Mesenchymal stem cell (in vitro differentiated cells and primary cell): Measurements from ENCODE around the gene PDE11A.

Experiments used
- DNase-seq: peaks from one replicate; pipeline ENCODE4 v3.0.0-alpha.2; 2013
- H2AFZ ChIP-seq: one replicate; pipeline ENCODE4 v1.6.1; 2013; ENCODE audit warnings: low read depth, mild to moderate bottlenecking, control low read depth, inconsistent platforms, low read length, moderate library complexity
- H2AK5ac ChIP-seq: 2 replicates; pipeline ENCODE4 v1.6.1; 2013; ENCODE audit warnings: low read length, moderate library complexity, mild to moderate bottlenecking, inconsistent platforms; ENCODE audit not compliant: severe bottlenecking
- H2BK120ac ChIP-seq: one replicate; pipeline ENCODE4 v1.6.1; 2013; ENCODE audit warnings: low read depth, mild to moderate bottlenecking, inconsistent platforms, low read length, moderate library complexity
- H2BK12ac ChIP-seq, 2 experiments: one replicate each; pipeline ENCODE4 v1.6.1; 2013; ENCODE audit warnings: inconsistent platforms in 2 of 2, low read length in 2 of 2, mild to moderate bottlenecking in 2 of 2, moderate library complexity in 2 of 2, control low read depth in 1 of 2
- H2BK15ac ChIP-seq: one replicate; pipeline ENCODE4 v1.6.1; 2013; ENCODE audit warnings: mild to moderate bottlenecking, low read depth, inconsistent platforms; ENCODE audit not compliant: poor library complexity, severe bottlenecking
- H2BK5ac ChIP-seq: 2 replicates; pipeline ENCODE4 v1.6.1; 2013; ENCODE audit warnings: low read depth, mild to moderate bottlenecking, low read length, control low read depth, inconsistent platforms; ENCODE audit not compliant: poor library complexity, severe bottlenecking
- H3K14ac ChIP-seq, 2 experiments: one replicate each; pipeline ENCODE4 v1.6.1; 2013; ENCODE audit warnings: inconsistent platforms in 2 of 2, low read length in 2 of 2, control low read depth in 1 of 2, mild to moderate bottlenecking in 1 of 2, moderate library complexity in 1 of 2
- H3K18ac ChIP-seq, 2 experiments: one replicate each; pipeline ENCODE4 v1.6.1; 2013; ENCODE audit warnings: inconsistent platforms in 2 of 2, low read length in 2 of 2, control low read depth in 1 of 2, low read depth in 1 of 2, mild to moderate bottlenecking in 1 of 2
- H3K23ac ChIP-seq, 2 experiments: one replicate each; pipeline ENCODE4 v1.6.1; 2013; ENCODE audit warnings: inconsistent platforms in 2 of 2, low read length in 2 of 2, mild to moderate bottlenecking in 2 of 2, moderate library complexity in 2 of 2, control low read depth in 1 of 2
- H3K27ac ChIP-seq: 2 replicates; pipeline ENCODE4 v1.5.1; 2013; ENCODE audit warnings: mild to moderate bottlenecking, moderate library complexity, low read length, control low read depth, inconsistent platforms; ENCODE audit not compliant: poor library complexity, severe bottlenecking
- H3K27me3 ChIP-seq, 2 experiments: 2 replicates each; pipeline versions ENCODE4 v1.6.1 to v1.7.0; 2013; ENCODE audit warnings: low read length in 2 of 2, mild to moderate bottlenecking in 2 of 2, moderate library complexity in 2 of 2, control low read depth in 1 of 2, inconsistent platforms in 1 of 2; ENCODE audit not compliant: control insufficient read depth in 1 of 2, insufficient read depth in 1 of 2
- H3K36me3 ChIP-seq, 2 experiments: 2 replicates each; pipeline versions ENCODE4 v1.6.1 to v1.7.0; 2013; ENCODE audit warnings: low read length in 2 of 2, control low read depth in 1 of 2, inconsistent platforms in 1 of 2, low read depth in 1 of 2, mild to moderate bottlenecking in 1 of 2; ENCODE audit not compliant: insufficient read depth in 2 of 2, control insufficient read depth in 1 of 2
- H3K4ac ChIP-seq, 2 experiments: one replicate each; pipeline ENCODE4 v1.6.1; 2013; ENCODE audit warnings: inconsistent platforms in 2 of 2, low read length in 2 of 2, mild to moderate bottlenecking in 2 of 2, moderate library complexity in 2 of 2, control low read depth in 1 of 2, low read depth in 1 of 2
- H3K4me1 ChIP-seq: 2 replicates; pipeline ENCODE4 v1.6.1; 2013; ENCODE audit warnings: low read depth, low read length, control low read depth; ENCODE audit not compliant: control insufficient read depth, insufficient read depth
- H3K4me2 ChIP-seq: 2 replicates; pipeline ENCODE4 v1.6.1; 2013; ENCODE audit warnings: low read length, mild to moderate bottlenecking, inconsistent platforms; ENCODE audit not compliant: poor library complexity, severe bottlenecking
- H3K4me3 ChIP-seq, 2 experiments: 2 replicates each; pipeline versions ENCODE4 v1.5.1 to v1.7.0; 2013; ENCODE audit warnings: low read length in 2 of 2, mild to moderate bottlenecking in 2 of 2, control low read depth in 1 of 2, low read depth in 1 of 2; ENCODE audit not compliant: insufficient read depth in 1 of 2
- H3K79me1 ChIP-seq: replicated peaks from 2 replicates; pipeline ENCODE4 v1.6.1; 2013; ENCODE audit warnings: mild to moderate bottlenecking, control low read depth, low read length, inconsistent platforms; ENCODE audit not compliant: poor library complexity, severe bottlenecking
- H3K9ac ChIP-seq: 2 replicates; pipeline ENCODE4 v1.7.0; 2013; ENCODE audit warnings: mild to moderate bottlenecking, low read length, moderate library complexity
- H3K9me3 ChIP-seq: 2 replicates; pipeline ENCODE4 v1.7.0; 2013; ENCODE audit warnings: mild to moderate bottlenecking, low read length; ENCODE audit not compliant: control insufficient read depth
- H4K8ac ChIP-seq: one replicate; pipeline ENCODE4 v1.6.1; 2013; ENCODE audit warnings: inconsistent platforms, mild to moderate bottlenecking, low read length, moderate library complexity
- H4K91ac ChIP-seq: one replicate; pipeline ENCODE4 v1.6.1; 2013; ENCODE audit warnings: mild to moderate bottlenecking, low read length, inconsistent platforms
- WGBS: methylation state at CpG from one replicate; pipeline ENCODE4 v1.1.7; 2013; ENCODE audit warnings: mixed read lengths; 5-methylcytosine and 5-hydroxymethylcytosine counted together

The PDE11A gene

DNA sequence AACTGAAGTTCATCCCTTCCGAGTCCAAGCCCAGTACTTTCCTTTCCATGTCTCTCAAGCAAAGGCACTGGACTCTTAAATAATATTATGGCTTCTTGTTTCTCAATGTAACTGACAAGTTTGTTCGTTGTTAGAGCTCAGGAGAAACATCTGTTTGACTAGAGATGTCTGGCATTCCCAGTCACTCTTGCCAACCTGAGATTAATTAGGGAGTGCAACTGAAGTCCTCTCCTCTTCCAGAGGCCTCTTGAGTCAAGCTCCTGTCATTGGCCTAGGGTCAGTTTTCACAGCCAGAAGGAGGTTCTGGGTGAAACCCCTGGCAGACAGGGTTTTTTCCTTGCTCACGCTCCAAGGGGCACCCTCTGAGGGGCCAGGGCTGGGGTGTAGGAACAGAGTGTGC, 483.9 kb downstream of the PDE11A start:
- H3K79me1 ChIP-seq = no peaks in the 10 kb centered on the region
- no peaks in the 10 kb centered on the region for H3K4me1 ChIP-seq
- H4K91ac ChIP-seq = no peak overlapping the region
- H3K36me3 ChIP-seq = no peaks in the 10 kb centered on the region
- no peaks in the 10 kb centered on the region for H3K9me3 ChIP-seq
- no peak overlapping the region for H3K4me2 ChIP-seq
- no peak overlapping the region for H3K9ac ChIP-seq
- no peak overlapping the region for H2BK12ac ChIP-seq
- H3K27ac ChIP-seq = no peak overlapping the region
- no peak overlapping the region for H2AFZ ChIP-seq
- H2BK5ac ChIP-seq = no peak overlapping the region
- H2BK120ac ChIP-seq = no peak overlapping the region
- 76% methylated on average over 3 of the region's 3 CpGs for WGBS
- DNase-seq = no peak
- no peak overlapping the region for H2AK5ac ChIP-seq
- H3K18ac ChIP-seq = no peak overlapping the region
- H4K8ac ChIP-seq = no peak overlapping the region
- H3K14ac ChIP-seq = no peak overlapping the region
- H2BK15ac ChIP-seq = no peak overlapping the region
- no peak overlapping the region for H3K23ac ChIP-seq
- no peak overlapping the region for H3K4ac ChIP-seq
- H3K4me3 ChIP-seq = no peak overlapping the region
- H3K27me3 ChIP-seq = peaks cover 3 to 17% of the 10 kb centered on the region in 2 experiments

DNA sequence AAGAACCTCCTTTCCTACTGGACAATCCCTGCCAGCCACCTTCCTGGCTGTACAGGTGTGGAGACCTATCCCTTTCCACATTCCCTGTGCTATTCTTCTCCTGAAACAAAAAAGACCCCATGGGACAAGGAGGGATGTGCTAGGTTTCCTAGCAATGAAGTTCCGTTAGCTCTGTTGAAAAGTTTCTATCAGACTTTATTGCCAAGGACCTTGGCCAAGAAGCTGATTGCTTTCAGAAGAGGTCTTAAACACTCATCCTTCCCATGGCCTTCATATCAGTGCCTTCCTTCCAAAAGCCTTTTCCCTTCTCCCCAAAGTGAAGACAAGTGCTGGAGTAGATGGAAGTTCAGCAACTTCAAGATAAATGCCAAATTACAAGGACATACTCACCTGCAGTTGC, 485.2 kb downstream of the PDE11A start:
- H2BK12ac ChIP-seq = no peak overlapping the region
- H3K36me3 ChIP-seq = no peaks in the 10 kb centered on the region
- no peak overlapping the region for H2BK5ac ChIP-seq
- no peak overlapping the region for H3K9ac ChIP-seq
- no CpG with 5 or more reads among the region's 1 CpG for WGBS
- H3K18ac ChIP-seq = no peak overlapping the region
- no peaks in the 10 kb centered on the region for H3K79me1 ChIP-seq
- H4K8ac ChIP-seq = no peak overlapping the region
- no peak overlapping the region for H3K4me3 ChIP-seq
- DNase-seq = no peak
- H4K91ac ChIP-seq = no peak overlapping the region
- no peak overlapping the region for H2BK120ac ChIP-seq
- no peak overlapping the region for H3K23ac ChIP-seq
- H3K14ac ChIP-seq = no peak overlapping the region
- no peaks in the 10 kb centered on the region for H3K9me3 ChIP-seq
- no peak overlapping the region for H2AK5ac ChIP-seq
- H3K4me2 ChIP-seq = no peak overlapping the region
- no peaks in the 10 kb centered on the region for H3K4me1 ChIP-seq
- no peak overlapping the region for H3K4ac ChIP-seq
- no peak overlapping the region for H2AFZ ChIP-seq
- no peak overlapping the region for H2BK15ac ChIP-seq
- H3K27ac ChIP-seq = no peak overlapping the region
- H3K27me3 ChIP-seq = peaks cover 3 to 10% of the 10 kb centered on the region in 2 experiments

DNA sequence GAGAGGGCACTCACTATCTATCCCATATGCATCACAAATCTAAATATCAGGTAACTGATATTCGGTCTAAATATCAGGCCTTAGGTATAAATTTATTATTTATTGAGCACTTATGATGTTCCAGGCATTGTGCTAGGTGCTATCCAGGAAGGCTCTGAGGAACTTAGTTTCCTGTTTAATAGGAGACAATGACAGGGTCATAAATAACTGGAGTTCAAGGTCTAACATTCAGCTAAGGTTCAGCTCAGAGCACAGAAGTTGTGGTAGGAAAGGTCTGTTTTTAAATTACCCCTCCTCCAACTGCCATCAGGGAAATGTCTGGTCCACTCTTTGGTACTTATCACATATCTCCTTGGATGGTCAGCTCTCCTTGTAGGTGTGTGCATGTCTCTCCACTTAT, 486.4 kb downstream of the PDE11A start:
- H3K27ac ChIP-seq = no peak overlapping the region
- H3K4me1 ChIP-seq = no peaks in the 10 kb centered on the region

DNA sequence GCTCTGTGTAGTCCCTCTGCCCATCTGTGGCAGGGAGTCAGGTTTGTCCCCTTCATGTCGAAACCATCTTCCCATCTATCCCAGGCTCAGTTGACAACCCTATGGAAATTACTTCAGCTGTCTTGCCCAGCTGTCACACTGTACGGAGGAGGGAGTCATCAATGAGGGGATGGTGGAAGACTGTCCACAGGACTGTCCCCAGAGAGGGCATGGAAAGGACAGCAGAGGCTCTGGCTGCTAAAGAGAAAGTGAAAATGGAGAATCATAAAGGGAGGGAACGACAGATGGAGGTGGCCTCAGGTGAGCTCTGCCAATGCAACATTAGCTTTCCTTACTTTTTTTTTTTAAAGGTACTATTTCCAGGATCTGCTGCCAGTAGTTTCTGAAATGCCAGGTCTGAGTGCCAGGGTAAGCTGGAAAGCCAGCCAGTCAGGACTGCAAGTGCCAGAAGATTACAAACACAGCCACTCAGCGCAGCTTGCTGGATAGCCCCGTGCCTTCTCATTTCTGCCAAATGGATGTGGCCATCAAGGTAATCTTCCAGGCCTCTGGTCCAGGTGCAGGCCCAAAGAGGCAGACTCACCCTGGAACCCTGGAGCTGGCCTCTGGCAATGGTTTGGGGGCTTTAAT, 487.2 kb downstream of the PDE11A start:
- H3K4me3 ChIP-seq = no peak overlapping the region
- no peaks in the 10 kb centered on the region for H3K4me1 ChIP-seq
- H2BK12ac ChIP-seq = no peak overlapping the region
- H3K9ac ChIP-seq = no peak overlapping the region
- H3K4ac ChIP-seq = no peak overlapping the region
- H3K4me2 ChIP-seq = no peak overlapping the region
- no peak overlapping the region for H3K18ac ChIP-seq
- H3K14ac ChIP-seq = no peak overlapping the region
- no peaks in the 10 kb centered on the region for H3K9me3 ChIP-seq
- H2BK15ac ChIP-seq = no peak overlapping the region
- H3K27ac ChIP-seq = no peak overlapping the region
- no peak overlapping the region for H2BK5ac ChIP-seq
- H3K79me1 ChIP-seq = no peaks in the 10 kb centered on the region
- H2BK120ac ChIP-seq = no peak overlapping the region
- WGBS = 95% methylated on average over 5 of the region's 5 CpGs
- no peak overlapping the region for H4K8ac ChIP-seq
- H3K36me3 ChIP-seq = no peaks in the 10 kb centered on the region
- no peak overlapping the region for H2AFZ ChIP-seq
- no peak overlapping the region for H2AK5ac ChIP-seq
- no peak overlapping the region for H3K23ac ChIP-seq
- no peak overlapping the region for H4K91ac ChIP-seq
- H3K27me3 ChIP-seq = peaks cover 0 to 6% of the 10 kb centered on the region in 2 experiments
- DNase-seq = no peak

More for the DNA sequence above, 486.4 kb downstream of the PDE11A start:
- no peak overlapping the region for H2AFZ ChIP-seq
- H2BK120ac ChIP-seq = no peak overlapping the region
- H3K4me2 ChIP-seq = no peak overlapping the region
- H3K4me3 ChIP-seq = no peak overlapping the region
- H2AK5ac ChIP-seq = no peak overlapping the region
- H4K8ac ChIP-seq = no peak overlapping the region
- no peak for DNase-seq
- no peaks in the 10 kb centered on the region for H3K79me1 ChIP-seq
- no peak overlapping the region for H3K9ac ChIP-seq
- H2BK12ac ChIP-seq = no peak overlapping the region
- H2BK15ac ChIP-seq = no peak overlapping the region
- H3K9me3 ChIP-seq = no peaks in the 10 kb centered on the region
- no peak overlapping the region for H3K23ac ChIP-seq
- 100% methylated on average over 1 of the region's 1 CpG for WGBS
- H3K36me3 ChIP-seq = no peaks in the 10 kb centered on the region
- H3K14ac ChIP-seq = no peak overlapping the region
- H4K91ac ChIP-seq = no peak overlapping the region
- no peak overlapping the region for H2BK5ac ChIP-seq
- no peak overlapping the region for H3K18ac ChIP-seq
- H3K4ac ChIP-seq = no peak overlapping the region
- H3K27me3 ChIP-seq = peaks cover 0 to 3% of the 10 kb centered on the region in 2 experiments
